GM19455 (cell line): ENCODE results near the gene ZNF439.
"Not testable (repeated sequence)": the region's sequence is repeated elsewhere in the genome, so short reads cannot be mapped to it uniquely, and the experiment has no call there.

Source experiments
- ATAC-seq: cut with Tn5 transposase; IDR thresholded peaks from one replicate; pipeline ENCODE4 v1.9.1; 2021; ENCODE audit not compliant: unreplicated experiment

The ZNF439 gene

GRCh38 chr19:11867766-11868165 is 19.2 kb downstream of the ZNF439 start:
- ATAC-seq: not testable (repeated sequence)

GRCh38 chr19:11868188-11868587 is 19.7 kb downstream of the ZNF439 start:
- no peak for ATAC-seq

DNA sequence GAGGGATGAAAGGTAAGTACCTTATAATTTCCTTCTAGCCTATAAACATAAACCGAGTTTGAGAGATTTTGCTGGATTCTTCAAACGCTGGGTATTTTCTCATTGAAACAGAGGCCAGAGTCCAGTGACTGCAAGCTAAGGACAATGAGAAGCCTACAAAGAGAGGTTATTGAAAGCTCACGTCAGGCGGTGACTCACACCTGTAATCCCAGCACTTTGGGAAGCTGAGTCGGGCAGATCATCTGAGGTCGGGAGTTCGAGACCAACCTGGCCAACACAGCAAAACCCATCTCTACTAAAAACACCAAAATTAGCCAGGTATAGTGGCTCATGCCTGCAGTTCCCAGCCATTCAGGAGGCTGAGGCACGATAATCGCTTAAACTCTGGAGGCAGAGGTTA is 24.1 kb downstream of the ZNF439 start:
- no peak for ATAC-seq

- ATAC-seq: no peak
Measured at GRCh38 chr19:11873762-11874161, 25.2 kb downstream of the ZNF439 start.

DNA sequence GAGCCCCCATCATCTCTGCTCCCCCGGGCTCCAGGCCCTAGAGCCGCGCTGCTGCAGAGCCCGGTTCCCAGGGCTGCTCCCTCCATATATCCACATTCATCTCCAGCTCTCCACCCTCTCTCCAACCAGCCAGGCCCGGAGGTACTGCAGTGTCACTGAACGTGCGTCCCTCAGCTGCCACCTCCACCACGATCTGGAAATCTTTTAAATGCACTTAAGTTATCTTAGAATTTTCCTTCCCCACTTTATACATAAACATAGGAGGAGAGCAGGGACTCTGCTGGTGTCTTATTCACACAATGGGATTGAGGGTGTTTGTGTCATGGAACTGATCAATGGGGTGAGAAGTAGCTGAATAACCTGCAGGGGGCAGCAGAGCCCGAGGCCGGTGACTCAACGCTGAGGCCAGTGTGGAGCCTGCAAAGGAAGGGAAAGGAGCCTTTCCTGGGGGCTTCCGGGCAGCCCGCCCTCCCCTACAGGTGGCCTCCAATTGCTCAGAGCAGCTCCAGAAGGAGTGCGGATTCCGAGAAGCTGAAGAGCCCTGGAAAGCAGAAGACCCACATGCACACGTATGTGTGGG is 31.3 kb downstream of the ZNF439 start:
- ATAC-seq: not testable (repeated sequence)

- no peak for ATAC-seq
Measured at GRCh38 chr19:11880598-11880997, 32.1 kb downstream of the ZNF439 start.

DNA sequence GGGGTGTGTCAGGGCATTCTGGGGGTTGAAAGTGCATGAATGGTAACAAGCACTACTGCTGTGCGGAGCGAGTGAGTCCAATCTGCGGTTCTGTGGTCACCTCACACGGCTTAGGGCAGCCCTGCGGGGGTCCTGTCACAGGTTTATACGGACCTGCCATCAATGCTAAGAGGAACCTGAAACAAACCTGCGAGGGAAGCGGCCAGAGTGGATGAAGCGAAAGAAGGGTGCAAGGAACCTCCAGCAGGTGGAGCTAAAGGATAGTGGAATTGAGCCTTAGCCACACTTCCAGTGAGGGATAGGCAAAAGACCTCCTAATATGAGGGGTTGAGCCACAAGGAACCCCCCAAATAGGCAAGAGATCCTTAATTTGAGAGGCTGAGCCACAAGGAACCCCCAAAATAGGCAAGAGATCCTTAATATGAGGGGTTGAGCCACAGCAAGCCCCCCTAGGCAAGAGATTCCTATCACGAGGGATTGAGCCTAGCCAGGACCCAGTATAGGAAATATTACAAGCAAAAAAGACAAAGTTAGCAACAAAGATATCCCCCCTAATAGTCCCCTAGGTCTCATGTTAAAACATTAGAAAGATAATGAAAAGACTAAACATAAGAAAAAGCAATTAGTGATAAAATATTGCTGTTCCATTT is 32.8 kb downstream of the ZNF439 start:
- ATAC-seq: no peak

DNA sequence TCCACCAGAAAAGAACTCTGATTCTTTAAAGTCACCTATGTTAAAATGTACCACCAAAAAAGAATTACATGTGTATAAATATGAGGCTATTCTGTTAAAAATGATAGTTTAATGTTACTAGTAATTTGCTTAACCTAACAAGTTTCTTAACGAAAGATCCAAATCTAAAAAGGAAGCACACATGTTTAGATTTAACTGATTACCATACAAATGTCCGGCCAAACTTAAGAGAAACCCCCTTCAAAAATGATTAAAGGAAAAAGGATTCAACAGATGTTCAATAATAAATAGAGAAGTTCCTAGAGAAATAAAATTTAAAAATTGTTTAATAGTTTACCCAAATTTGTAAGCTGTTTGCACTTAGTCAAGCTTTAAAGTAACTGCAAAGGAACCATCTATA is 34.1 kb downstream of the ZNF439 start:
- ATAC-seq: no peak

DNA sequence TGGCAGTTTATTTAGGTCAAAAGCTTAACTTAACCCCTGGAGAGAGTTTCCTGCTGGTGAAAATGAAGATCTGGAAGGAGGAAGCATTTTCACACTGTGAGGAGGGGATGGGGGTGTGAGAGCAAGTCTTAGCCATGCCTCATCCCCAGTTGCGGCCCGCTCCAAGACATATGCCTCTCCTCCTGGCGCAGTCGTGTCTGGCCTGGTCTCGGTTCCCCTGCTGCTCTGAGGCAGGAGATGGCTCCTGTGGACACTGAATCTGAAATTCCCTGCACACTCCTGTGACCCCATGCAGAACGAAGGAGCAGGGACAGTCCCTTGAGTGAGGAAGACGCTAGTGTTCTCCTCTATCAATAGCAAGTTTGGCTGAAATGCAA is 38.7 kb downstream of the ZNF439 start:
- no peak for ATAC-seq

GRCh38 chr19:11887611-11888531 is 39.3 kb downstream of the ZNF439 start, which contains the start of gene ZNF69:
ZNF69 (plus strand) TSS chr19:11887782; CDS start chr19:11887924, 142 bp downstream.
- peak; percentile 64 for ATAC-seq

DNA sequence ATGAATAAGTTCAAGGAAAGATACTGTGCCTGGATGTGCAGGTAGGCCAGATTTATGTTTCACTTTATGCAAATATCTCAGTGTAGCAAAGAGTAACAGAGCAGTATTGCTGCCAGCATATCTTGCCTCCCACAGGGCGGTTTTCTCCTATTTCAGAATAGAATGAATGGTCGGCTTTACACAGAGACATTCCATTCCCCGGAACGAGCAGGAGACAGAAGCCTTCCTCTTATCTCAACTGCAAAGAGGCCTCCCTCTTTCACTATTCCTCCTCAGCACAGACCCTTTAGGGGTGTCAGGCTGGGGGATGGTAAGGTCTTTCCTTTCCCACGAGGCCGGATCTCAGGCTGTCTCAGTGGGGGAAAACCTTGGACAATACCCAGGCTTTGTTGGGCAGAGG is 41.4 kb downstream of the ZNF439 start:
- not testable (repeated sequence) for ATAC-seq

GRCh38 chr19:11890634-11891033 is 42.1 kb downstream of the ZNF439 start:
- no peak for ATAC-seq

DNA sequence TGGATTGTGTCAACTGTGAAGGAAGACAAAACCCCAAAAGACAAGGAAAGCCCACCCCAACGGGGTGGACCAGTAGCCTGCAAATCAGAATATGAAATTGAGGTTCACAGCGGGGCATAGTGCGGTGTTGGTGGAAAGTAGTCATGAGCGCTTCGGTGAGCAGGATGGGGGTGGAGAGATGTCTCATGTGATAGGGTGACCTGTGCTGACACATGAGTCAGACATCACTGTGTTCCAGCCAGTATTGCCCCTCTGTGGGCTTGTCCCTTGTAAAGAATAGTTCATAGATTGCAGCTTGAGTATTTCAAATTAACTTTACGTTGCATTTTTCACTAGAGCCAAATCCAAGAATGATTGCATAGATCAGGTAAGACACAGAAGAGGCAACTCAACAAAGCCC is 46.3 kb downstream of the ZNF439 start:
- ATAC-seq: no peak

DNA sequence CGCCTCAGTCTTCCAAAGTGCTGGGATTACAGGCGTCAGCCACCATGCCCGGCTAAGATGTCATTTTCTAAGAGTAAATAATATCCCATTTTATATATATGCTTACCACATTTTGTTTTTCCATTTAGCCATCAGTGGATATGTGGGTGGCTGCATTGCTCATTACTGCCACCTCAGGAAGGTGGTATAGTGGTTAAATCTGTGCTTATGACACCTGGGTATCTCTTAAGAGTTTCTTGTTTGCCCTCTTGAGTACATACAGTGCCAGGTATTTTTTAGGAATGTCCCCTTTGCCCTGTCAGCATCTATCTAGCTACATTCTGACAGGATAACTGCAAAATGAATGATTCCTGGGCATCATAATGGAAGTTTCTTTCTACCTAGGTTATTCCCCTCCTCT is 53.7 kb downstream of the ZNF439 start:
- ATAC-seq: no peak

DNA sequence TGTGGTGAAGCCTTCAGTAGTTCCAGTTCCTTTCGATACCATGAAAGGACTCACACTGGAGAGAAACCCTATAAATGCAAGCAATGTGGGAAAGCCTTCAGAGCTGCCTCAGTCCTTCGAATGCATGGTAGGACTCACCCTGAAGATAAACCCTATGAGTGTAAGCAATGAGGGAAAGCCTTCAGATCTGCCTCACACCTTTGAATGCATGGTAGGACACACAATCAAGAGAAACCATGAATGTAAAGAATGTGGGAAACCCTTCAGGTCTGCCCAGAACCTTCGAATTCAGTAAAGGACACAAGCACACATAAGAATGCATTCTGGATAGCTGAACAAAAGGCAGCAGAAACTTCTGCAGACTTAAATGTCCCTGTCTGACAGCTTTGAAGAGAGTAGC is 57.4 kb downstream of the ZNF439 start:
- no peak for ATAC-seq

DNA sequence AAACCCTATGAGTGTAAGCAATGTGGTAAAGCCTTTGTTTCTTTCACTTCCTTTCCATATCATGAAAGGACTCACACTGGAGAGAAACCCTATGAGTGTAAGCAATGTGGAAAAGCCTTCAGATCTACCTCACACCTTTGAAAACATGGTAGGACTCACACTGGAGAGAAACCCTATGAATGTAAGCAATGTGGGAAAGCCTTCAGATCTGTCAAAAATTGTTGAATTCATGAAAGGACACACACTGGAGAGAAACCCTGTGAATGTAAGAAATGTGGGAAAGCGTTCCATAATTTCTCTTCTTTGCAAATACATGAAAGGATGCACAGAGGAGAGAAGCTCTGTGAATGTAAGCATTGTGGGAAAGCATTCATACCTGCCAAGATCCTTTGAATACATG is 63.4 kb downstream of the ZNF439 start:
- not testable (repeated sequence) for ATAC-seq

DNA sequence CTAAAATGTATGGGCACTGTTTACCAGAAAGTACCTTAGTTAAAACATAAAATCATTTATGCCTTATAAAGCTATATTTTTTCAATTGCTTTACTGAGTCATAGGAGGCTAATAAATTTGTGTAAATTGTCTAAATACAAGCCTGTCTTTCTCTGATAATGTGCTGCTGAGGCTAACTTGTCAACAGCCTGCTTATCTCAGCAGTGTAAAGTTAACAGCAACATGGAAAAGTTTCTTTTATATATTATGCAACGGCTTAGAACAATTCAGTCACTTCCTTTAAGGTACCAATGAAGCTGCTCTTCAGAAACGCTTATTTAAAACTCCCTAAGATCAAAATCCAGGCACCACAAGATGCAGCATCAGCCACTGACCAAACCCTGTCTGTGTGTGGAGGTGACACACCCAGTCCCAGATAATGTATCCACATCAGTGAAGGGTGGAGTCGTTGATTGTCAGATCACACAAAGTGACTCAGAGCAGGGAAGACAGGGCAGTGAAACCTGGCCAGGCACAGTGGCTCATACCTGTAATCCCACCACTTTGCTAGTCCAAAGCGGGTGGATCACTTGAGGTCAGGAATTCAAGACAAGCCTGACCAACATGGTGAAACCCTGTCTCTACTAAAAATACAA is 66.0 kb downstream of the ZNF439 start:
- ATAC-seq: not testable (repeated sequence)
